ENCODE data around the gene IGSF22.

- TF ChIP-seq POLR2A (IDR thresholded peaks at IDR 0.05) (no peak), CTCF (IDR thresholded peaks at IDR 0.05) (no peak)
These were observed 68.3 kb downstream of the IGSF22 start for GRCh38 chr11:18657673-18658072.
